ENCODE results near the gene TWNK.

TWNK gene

GRCh38 chr10:100962351-100963080 lies 24.8 kb upstream of the TWNK start:
- WGBS (ENCODE audit: insufficient coverage) = 100% methylated on average over 1 of the region's 4 CpGs
- peaks cover 9 to 62% (median 35%) of the 10 kb centered on the region in 4 experiments for H3K36me3 ChIP-seq (ENCODE audit: control insufficient read depth in 4 of 4, insufficient read depth in 4 of 4, low read length in 3 of 4)

GRCh38 chr10:100963826-100964225 lies 23.5 kb upstream of the TWNK start:
- WGBS (ENCODE audit: insufficient coverage) = 100% methylated on average over 1 of the region's 1 CpG
- Histone ChIP-seq H3K27ac (ENCODE audit: insufficient read depth in 1 of 2, low read depth in 1 of 2, low read length in 2 of 2, poor library complexity in 1 of 2, severe bottlenecking in 2 of 2) (no peak overlapping the region), H3K36me3 (ENCODE audit: control insufficient read depth in 4 of 4, insufficient read depth in 4 of 4, low read length in 3 of 4) (peaks cover 7 to 51% (median 26%) of the 10 kb centered on the region in 4 experiments), H3K4me3 (ENCODE audit: control insufficient read depth in 1 of 7, extremely low read depth in 1 of 7, insufficient read depth in 4 of 7, low read depth in 2 of 7, low read length in 6 of 7) (no peak overlapping the region), H3K27me3 (replicated peaks in 2 of 5; ENCODE audit: control insufficient read depth in 4 of 5, insufficient read depth in 5 of 5, low read length in 4 of 5) (no peaks in the 10 kb centered on the region), H3K9me3 (ENCODE audit: control extremely low read depth in 1 of 5, control insufficient read depth in 4 of 5, insufficient read depth in 2 of 5, low read depth in 1 of 5, low read length in 4 of 5) (no peaks in the 10 kb centered on the region), H3K4me1 (ENCODE audit: control extremely low read depth in 1 of 4, control insufficient read depth in 4 of 4, insufficient read depth in 4 of 4, low read length in 3 of 4) (peaks cover 0 to 11% (median 3%) of the 10 kb centered on the region in 4 experiments)
- DNase-seq = no peak
- CTCF ChIA-PET = interaction anchor here (9.1 kb wide), 1 partner anchor 53 kb away, joined by 82 read pairs; no protein-coding TSS in a partner anchor
- POLR2A ChIA-PET = no interaction called here

More at GRCh38 chr10:100962351-100963080, 24.8 kb upstream of the TWNK start:
- POLR2A ChIA-PET = no interaction called here
- Histone ChIP-seq H3K27ac (ENCODE audit: insufficient read depth in 1 of 2, low read depth in 1 of 2, low read length in 2 of 2, poor library complexity in 1 of 2, severe bottlenecking in 2 of 2) (no peak overlapping the region), H3K9me3 (ENCODE audit: control extremely low read depth in 1 of 5, control insufficient read depth in 4 of 5, insufficient read depth in 2 of 5, low read depth in 1 of 5, low read length in 4 of 5) (no peaks in the 10 kb centered on the region), H3K4me3 (ENCODE audit: control insufficient read depth in 1 of 7, extremely low read depth in 1 of 7, insufficient read depth in 4 of 7, low read depth in 2 of 7, low read length in 6 of 7) (no peak overlapping the region), H3K27me3 (replicated peaks in 2 of 5; ENCODE audit: control insufficient read depth in 4 of 5, insufficient read depth in 5 of 5, low read length in 4 of 5) (no peaks in the 10 kb centered on the region), H3K4me1 (ENCODE audit: control extremely low read depth in 1 of 4, control insufficient read depth in 4 of 4, insufficient read depth in 4 of 4, low read length in 3 of 4) (peaks cover 0 to 4% (median 0%) of the 10 kb centered on the region in 4 experiments)
- no peak for DNase-seq
- CTCF ChIA-PET = interaction anchor here (0.6 to 9.1 kb wide), 2 partner anchors 54 to 964 kb away, joined by 3 to 82 read pairs; no protein-coding TSS in a partner anchor

GRCh38 chr10:100965820-100966219 lies 21.5 kb upstream of the TWNK start:
- Histone ChIP-seq H3K27me3 (replicated peaks in 2 of 5; ENCODE audit: control insufficient read depth in 4 of 5, insufficient read depth in 5 of 5, low read length in 4 of 5) (peaks cover 0 to 4% (median under 1%) of the 10 kb centered on the region in 5 experiments), H3K4me3 (ENCODE audit: control insufficient read depth in 1 of 7, extremely low read depth in 1 of 7, insufficient read depth in 4 of 7, low read depth in 2 of 7, low read length in 6 of 7) (no peak overlapping the region), H3K9me3 (ENCODE audit: control extremely low read depth in 1 of 5, control insufficient read depth in 4 of 5, insufficient read depth in 2 of 5, low read depth in 1 of 5, low read length in 4 of 5) (no peaks in the 10 kb centered on the region), H3K36me3 (ENCODE audit: control insufficient read depth in 4 of 4, insufficient read depth in 4 of 4, low read length in 3 of 4) (peaks cover 2 to 46% (median 14%) of the 10 kb centered on the region in 4 experiments), H3K4me1 (ENCODE audit: control extremely low read depth in 1 of 4, control insufficient read depth in 4 of 4, insufficient read depth in 4 of 4, low read length in 3 of 4) (peaks cover 0 to 19% (median 13%) of the 10 kb centered on the region in 4 experiments), H3K27ac (ENCODE audit: insufficient read depth in 1 of 2, low read depth in 1 of 2, low read length in 2 of 2, poor library complexity in 1 of 2, severe bottlenecking in 2 of 2) (no peak overlapping the region)
- WGBS (ENCODE audit: insufficient coverage) = 94% methylated on average over 5 of the region's 5 CpGs
- DNase-seq = no peak
- ChIA-PET CTCF (interaction anchor here (0.6 to 9.1 kb wide), 11 partner anchors 11 to 249 kb away, joined by 3 to 82 read pairs (median 4); partner anchors contain the start of genes MRPL43 and TWNK), POLR2A (interaction anchor here (0.6 kb wide), 1 partner anchor 17 kb away, joined by 3 read pairs; no protein-coding TSS in a partner anchor)

- ChIA-PET POLR2A (interaction anchor here (0.7 kb wide), 1 partner anchor 467 kb away, joined by 3 read pairs; no protein-coding TSS in a partner anchor), CTCF (interaction anchor here (0.8 to 9.1 kb wide), 9 partner anchors 9 to 50 kb away, joined by 3 to 82 read pairs (median 5); partner anchors contain the start of genes MRPL43 and TWNK)
- H3K4me1 ChIP-seq (ENCODE audit: control extremely low read depth in 1 of 4, control insufficient read depth in 4 of 4, insufficient read depth in 4 of 4, low read length in 3 of 4) = peaks cover 0 to 19% (median 13%) of the 10 kb centered on the region in 4 experiments
- H3K27me3 ChIP-seq (replicated peaks in 2 of 5; ENCODE audit: control insufficient read depth in 4 of 5, insufficient read depth in 5 of 5, low read length in 4 of 5) = peaks cover 0 to 4% (median 2%) of the 10 kb centered on the region in 5 experiments
- H3K4me3 ChIP-seq (ENCODE audit: control insufficient read depth in 1 of 7, extremely low read depth in 1 of 7, insufficient read depth in 4 of 7, low read depth in 2 of 7, low read length in 6 of 7) = no peak overlapping the region
- H3K36me3 ChIP-seq (ENCODE audit: control insufficient read depth in 4 of 4, insufficient read depth in 4 of 4, low read length in 3 of 4) = peaks cover 2 to 41% (median 12%) of the 10 kb centered on the region in 4 experiments
- DNase-seq = no peak
- H3K9me3 ChIP-seq (ENCODE audit: control extremely low read depth in 1 of 5, control insufficient read depth in 4 of 5, insufficient read depth in 2 of 5, low read depth in 1 of 5, low read length in 4 of 5) = no peaks in the 10 kb centered on the region
- no peak overlapping the region for H3K27ac ChIP-seq (ENCODE audit: insufficient read depth in 1 of 2, low read depth in 1 of 2, low read length in 2 of 2, poor library complexity in 1 of 2, severe bottlenecking in 2 of 2)
- WGBS (ENCODE audit: insufficient coverage) = no CpG with 5 or more reads among the region's 2 CpGs
Observed at GRCh38 chr10:100966887-100967286, 20.5 kb upstream of the TWNK start.

- no peak for DNase-seq
- Histone ChIP-seq H3K4me3 (ENCODE audit: control insufficient read depth in 1 of 7, extremely low read depth in 1 of 7, insufficient read depth in 4 of 7, low read depth in 2 of 7, low read length in 6 of 7) (no peak overlapping the region), H3K4me1 (ENCODE audit: control extremely low read depth in 1 of 4, control insufficient read depth in 4 of 4, insufficient read depth in 4 of 4, low read length in 3 of 4) (peaks cover 0 to 19% (median 13%) of the 10 kb centered on the region in 4 experiments), H3K36me3 (ENCODE audit: control insufficient read depth in 4 of 4, insufficient read depth in 4 of 4, low read length in 3 of 4) (peaks cover 2 to 38% (median 10%) of the 10 kb centered on the region in 4 experiments), H3K9me3 (ENCODE audit: control extremely low read depth in 1 of 5, control insufficient read depth in 4 of 5, insufficient read depth in 2 of 5, low read depth in 1 of 5, low read length in 4 of 5) (no peaks in the 10 kb centered on the region), H3K27me3 (replicated peaks in 2 of 5; ENCODE audit: control insufficient read depth in 4 of 5, insufficient read depth in 5 of 5, low read length in 4 of 5) (peaks cover 0 to 4% (median 2%) of the 10 kb centered on the region in 5 experiments), H3K27ac (ENCODE audit: insufficient read depth in 1 of 2, low read depth in 1 of 2, low read length in 2 of 2, poor library complexity in 1 of 2, severe bottlenecking in 2 of 2) (no peak overlapping the region)
- 88% methylated on average over 2 of the region's 2 CpGs for WGBS (ENCODE audit: insufficient coverage)
- ChIA-PET POLR2A (interaction anchor here (0.6 to 0.7 kb wide), 2 partner anchors 442 to 467 kb away, joined by 3 to 5 read pairs; no protein-coding TSS in a partner anchor), CTCF (interaction anchor here (1.4 to 9.1 kb wide), 7 partner anchors 9 to 50 kb away, joined by 3 to 82 read pairs (median 5); partner anchors contain the start of genes MRPL43 and TWNK)
Observed at GRCh38 chr10:100967332-100967731, 20.0 kb upstream of the TWNK start.

- Histone ChIP-seq H3K4me1 (ENCODE audit: control extremely low read depth in 1 of 4, control insufficient read depth in 4 of 4, insufficient read depth in 4 of 4, low read length in 3 of 4) (peaks cover 0 to 19% (median 13%) of the 10 kb centered on the region in 4 experiments), H3K36me3 (ENCODE audit: control insufficient read depth in 4 of 4, insufficient read depth in 4 of 4, low read length in 3 of 4) (peaks cover 2 to 29% (median 8%) of the 10 kb centered on the region in 4 experiments), H3K27ac (ENCODE audit: insufficient read depth in 1 of 2, low read depth in 1 of 2, low read length in 2 of 2, poor library complexity in 1 of 2, severe bottlenecking in 2 of 2) (no peak overlapping the region), H3K4me3 (ENCODE audit: control insufficient read depth in 1 of 7, extremely low read depth in 1 of 7, insufficient read depth in 4 of 7, low read depth in 2 of 7, low read length in 6 of 7) (no peak overlapping the region), H3K27me3 (replicated peaks in 2 of 5; ENCODE audit: control insufficient read depth in 4 of 5, insufficient read depth in 5 of 5, low read length in 4 of 5) (peaks cover 0 to 4% (median 2%) of the 10 kb centered on the region in 5 experiments), H3K9me3 (ENCODE audit: control extremely low read depth in 1 of 5, control insufficient read depth in 4 of 5, insufficient read depth in 2 of 5, low read depth in 1 of 5, low read length in 4 of 5) (no peaks in the 10 kb centered on the region)
- CTCF ChIA-PET = interaction anchor here (0.7 to 9.1 kb wide), 15 partner anchors 8 to 133 kb away, joined by 3 to 82 read pairs (median 5); partner anchors contain the start of genes MRPL43 and TWNK
- WGBS (ENCODE audit: insufficient coverage) = 100% methylated on average over 1 of the region's 2 CpGs
- POLR2A ChIA-PET = interaction anchor here (0.6 kb wide), 1 partner anchor 443 kb away, joined by 5 read pairs; no protein-coding TSS in a partner anchor
- DNase-seq = no peak
Observed at GRCh38 chr10:100968062-100968736, 19.1 kb upstream of the TWNK start.

Data from common myeloid progenitor, CD34-positive (primary cell).